HepG2 (cell line): Measurements from ENCODE around the gene NDUFS7. TPM values are rescaled to one million over a fixed set of nuclear protein-coding genes. Genes with fewer than 3 reads are reported as not detected.

Source experiments
- ATAC-seq: fragments of 200-7000 bp; cut with Tn5 transposase; 3 replicates; pipeline ENCODE4 v1.9.1; 2020; ENCODE audit warnings: mild to moderate bottlenecking, moderate library complexity
- BruUV-seq: library from RNA; stranded (reverse); fragments of 400-500 nt; replicated peaks from 2 replicates; lab custom pipeline; 2021; lab: Mats Ljungman, UMichigan
- CTCF ChIA-PET: fragments of 300-600 bp; formaldehyde crosslinking; extraction: SDS; loops from one replicate; lab custom pipeline; 2021; ENCODE audit warnings: low total read pairs, inconsistent platforms, low intra/inter-chr PET ratio; lab: Yijun Ruan, JAX
- POLR2A ChIA-PET: fragments of 350-600 bp; sonication (Branson Sonifier 250); formaldehyde crosslinking; loops from one replicate; lab custom pipeline; 2020; ENCODE audit warnings: antibody characterized with exemption, inconsistent platforms; lab: Yijun Ruan, JAX
- DNase-seq: peaks from one replicate; pipeline ENCODE4 v3.0.0-alpha.2; 2015; ENCODE audit warnings: low spot score
- FAIRE-seq: peaks from 3 replicates; lab custom pipeline; 2011; peaks lifted over from hg19 to GRCh38; lab: Jason Lieb, UNC
- H2AFZ ChIP-seq: one replicate; pipeline ENCODE4 v1.6.1; 2011; ENCODE audit warnings: low read length, inconsistent platforms
- H3K27ac ChIP-seq: fragments of 300-600 bp; 3 replicates; pipeline ENCODE4 v1.8.0; 2011; ENCODE audit warnings: mixed run types, mild to moderate bottlenecking, mixed read lengths, low read length, inconsistent platforms; ENCODE audit not compliant: insufficient read depth; ENCODE audit errors: extremely low read length
- H3K27me3 ChIP-seq, 2 experiments: fragments of 200-600 bp in 1 of 2; 2 replicates in 1 of 2; 3 replicates in 1 of 2; pipeline versions ENCODE4 v1.6.0 to v1.8.0; 2011; ENCODE audit warnings: low read length in 2 of 2, mild to moderate bottlenecking in 2 of 2, moderate library complexity in 2 of 2, inconsistent platforms in 1 of 2; ENCODE audit not compliant: insufficient read depth in 2 of 2, control insufficient read depth in 1 of 2
- H3K36me3 ChIP-seq, 2 experiments: fragments of 200-600 bp in 1 of 2; replicated peaks in 1 of 2; 2 replicates in 1 of 2; 3 replicates in 1 of 2; pipeline versions ENCODE4 v1.5.1 to v1.8.0; 2011; ENCODE audit warnings: low read length in 2 of 2, inconsistent platforms in 1 of 2; ENCODE audit not compliant: insufficient read depth in 2 of 2, control insufficient read depth in 1 of 2
- H3K4me1 ChIP-seq: 2 replicates; pipeline ENCODE4 v1.5.1; 2012; ENCODE audit warnings: low read length, inconsistent platforms; ENCODE audit not compliant: insufficient read depth
- H3K4me2 ChIP-seq: 2 replicates; pipeline ENCODE4 v1.6.0; 2011; ENCODE audit warnings: low read depth, low read length, inconsistent platforms
- H3K4me3 ChIP-seq, 3 experiments: fragments of 200-600 bp in 1 of 3; sonication (generic), shearing (Covaris generic) in 1 of 3; replicated peaks in 1 of 3; 2 replicates each; pipeline ENCODE4 v1.5.1; 2011 to 2016; ENCODE audit warnings: low read length in 3 of 3, inconsistent platforms in 2 of 3, low read depth in 2 of 3, mild to moderate bottlenecking in 2 of 3, control low read depth in 1 of 3, mixed read lengths in 1 of 3; ENCODE audit not compliant: insufficient read depth in 1 of 3
- H3K79me2 ChIP-seq: one replicate; pipeline ENCODE4 v1.6.1; 2011; ENCODE audit warnings: low read length, inconsistent platforms; ENCODE audit not compliant: insufficient read depth
- H3K9ac ChIP-seq: 2 replicates; pipeline ENCODE4 v1.6.0; 2011; ENCODE audit warnings: mild to moderate bottlenecking, low read depth, low read length, inconsistent platforms; ENCODE audit not compliant: insufficient read depth
- H3K9me3 ChIP-seq: 2 replicates; pipeline ENCODE4 v1.5.1; 2012; ENCODE audit warnings: mild to moderate bottlenecking, low read length
- H4K20me1 ChIP-seq: 2 replicates; pipeline ENCODE4 v1.6.0; 2011; ENCODE audit warnings: inconsistent platforms, mild to moderate bottlenecking, low read length, moderate library complexity; ENCODE audit not compliant: insufficient read depth
- AGO2 ChIP-seq: fragments of 200-400 bp; formaldehyde crosslinking; optimal IDR thresholded peaks from 2 replicates; pipeline ENCODE3; 2017; ENCODE audit warnings: mild to moderate bottlenecking, low read depth, low read length, moderate library complexity
- AKAP8 ChIP-seq: sonication (generic); formaldehyde crosslinking; IDR thresholded peaks from 2 replicates; pipeline ENCODE4 v1.5.1; 2020; ENCODE audit warnings: mild to moderate bottlenecking, missing genetic modification reagents
- KLF16 ChIP-seq, 2 experiments: sonication (generic) in 1 of 2; formaldehyde crosslinking in 1 of 2; IDR thresholded peaks; 2 replicates each; pipeline versions ENCODE4 v1.6.1 to v1.8.0; 2016 to 2023; ENCODE audit warnings: missing genetic modification reagents in 2 of 2, missing compliant biosample characterization in 1 of 2
- MAFG ChIP-seq: sonication (generic); formaldehyde crosslinking; IDR thresholded peaks from 2 replicates; pipeline ENCODE4 v1.5.1; 2020; ENCODE audit warnings: mild to moderate bottlenecking, missing genetic modification reagents
- MAZ ChIP-seq, 2 experiments: sonication (generic) in 1 of 2; formaldehyde crosslinking in 1 of 2; IDR thresholded peaks; 2 replicates each; pipeline versions ENCODE4 v1.5.0 to v1.6.1; 2012 to 2020; ENCODE audit warnings: low read depth in 2 of 2, mild to moderate bottlenecking in 2 of 2, borderline replicate concordance in 1 of 2, improper control_type of control experiment in 1 of 2, low read length in 1 of 2, missing genetic modification reagents in 1 of 2, moderate library complexity in 1 of 2
- MED8 ChIP-seq: sonication (generic); formaldehyde crosslinking; IDR thresholded peaks from 2 replicates; pipeline ENCODE4 v1.8.1; 2023; ENCODE audit warnings: mild to moderate bottlenecking, missing genetic modification reagents; ENCODE audit not compliant: insufficient replicate concordance
- MXD3 ChIP-seq: IDR thresholded peaks from 2 replicates; pipeline ENCODE4 v1.6.1; 2016; ENCODE audit warnings: mild to moderate bottlenecking, missing biosample characterization, missing genetic modification reagents
- NFYC ChIP-seq: IDR thresholded peaks from 2 replicates; pipeline ENCODE4 v1.6.1; 2016; ENCODE audit warnings: missing genetic modification reagents, missing compliant biosample characterization
- RBFOX2 ChIP-seq: fragments of 200-400 bp; formaldehyde crosslinking; IDR thresholded peaks from 2 replicates; pipeline ENCODE4 v1.6.1; 2017; ENCODE audit warnings: low read depth, mild to moderate bottlenecking, low read length
- SIN3A ChIP-seq: IDR thresholded peaks from 2 replicates; pipeline ENCODE4 v1.6.1; 2011; ENCODE audit warnings: low read depth, mild to moderate bottlenecking, control low read depth, low read length, borderline replicate concordance
- ZBTB33 ChIP-seq: sonication (generic); formaldehyde crosslinking; IDR thresholded peaks from 2 replicates; pipeline ENCODE4 v1.4.0; 2020; ENCODE audit warnings: missing genetic modification reagents
- ZFP1 ChIP-seq: IDR thresholded peaks from 2 replicates; pipeline ENCODE4 v1.6.1; 2016
- ZNF44 ChIP-seq: sonication (generic); formaldehyde crosslinking; IDR thresholded peaks from 2 replicates; pipeline ENCODE4 v1.5.1; 2020; ENCODE audit warnings: mild to moderate bottlenecking, missing genetic modification reagents
- ZSCAN21 ChIP-seq: sonication (generic); formaldehyde crosslinking; IDR thresholded peaks from 2 replicates; pipeline ENCODE4 v1.8.0; 2022; ENCODE audit warnings: mild to moderate bottlenecking, missing genetic modification reagents, moderate library complexity, borderline replicate concordance
- WGBS: methylation state at CpG from one replicate; pipeline ENCODE4 v1.1.6; 2017; ENCODE audit warnings: low lambda C conversion rate; 5-methylcytosine and 5-hydroxymethylcytosine counted together
- in situ Hi-C: cut with HindIII; loops from 2 replicates; pipeline ENCODE4 v1.10.0; 2017; ENCODE audit warnings: low pct_unique_long_range_greater_than_20kb; ENCODE audit not compliant: extremely low pct_ligation_motif_present
- intact Hi-C: fragments of 100-400 bp; cut with micrococcal nuclease; formaldehyde crosslinking; loops from one replicate; pipeline ENCODE4 v1.10.0; 2022; ENCODE audit not compliant: unreplicated experiment
- polyA plus RNA-seq, 8 experiments: library from polyadenylated mRNA; depleted of rRNA in 3 of 8; stranded (reverse) in 7 of 8; unstranded in 1 of 8; fragments of >200 nt; fragmentation: Illumina TruSeq in 4 of 8; extraction: Trizol in 4 of 8; gene quantifications; 2 replicates each; pipeline versions ENCODE4 v1.2.1 to v1.2.3, GENCODE V29; 2011 to 2016; ENCODE audit warnings: low read depth in 4 of 8, missing spikeins in 1 of 8, mixed read lengths in 1 of 8; ENCODE audit not compliant: insufficient read depth in 1 of 8
- total RNA-seq, 5 experiments: library from RNA; depleted of rRNA; stranded (reverse); fragments of >200 nt; fragmentation: Illumina TruSeq; extraction: Trizol; gene quantifications; 2 replicates each; pipeline ENCODE4 v1.2.3, GENCODE V29; 2016; ENCODE audit warnings: low read depth in 1 of 5
- TF ChIP-seq, protein P1 (sequence below): sonication (generic); formaldehyde crosslinking; IDR thresholded peaks from 2 replicates; pipeline ENCODE4 v1.5.1; 2020; ENCODE audit warnings: mild to moderate bottlenecking, moderate library complexity, missing genetic modification reagents
- TF ChIP-seq, protein P2 (sequence below): sonication (generic); formaldehyde crosslinking; IDR thresholded peaks from 2 replicates; pipeline ENCODE4 v1.4.0; 2020; ENCODE audit warnings: mild to moderate bottlenecking, missing genetic modification reagents
- TF ChIP-seq, protein P3 (sequence below): sonication (generic); formaldehyde crosslinking; IDR thresholded peaks from 2 replicates; pipeline ENCODE4 v1.4.0; 2020; ENCODE audit warnings: mild to moderate bottlenecking, missing genetic modification reagents

The NDUFS7 gene
- total and polyA plus RNA-seq, 2 of the 13 experiments (the other 11 are each of a cell fraction or from before 2014, with no cell fraction given): 34.3 to 66.9 TPM

DNA sequence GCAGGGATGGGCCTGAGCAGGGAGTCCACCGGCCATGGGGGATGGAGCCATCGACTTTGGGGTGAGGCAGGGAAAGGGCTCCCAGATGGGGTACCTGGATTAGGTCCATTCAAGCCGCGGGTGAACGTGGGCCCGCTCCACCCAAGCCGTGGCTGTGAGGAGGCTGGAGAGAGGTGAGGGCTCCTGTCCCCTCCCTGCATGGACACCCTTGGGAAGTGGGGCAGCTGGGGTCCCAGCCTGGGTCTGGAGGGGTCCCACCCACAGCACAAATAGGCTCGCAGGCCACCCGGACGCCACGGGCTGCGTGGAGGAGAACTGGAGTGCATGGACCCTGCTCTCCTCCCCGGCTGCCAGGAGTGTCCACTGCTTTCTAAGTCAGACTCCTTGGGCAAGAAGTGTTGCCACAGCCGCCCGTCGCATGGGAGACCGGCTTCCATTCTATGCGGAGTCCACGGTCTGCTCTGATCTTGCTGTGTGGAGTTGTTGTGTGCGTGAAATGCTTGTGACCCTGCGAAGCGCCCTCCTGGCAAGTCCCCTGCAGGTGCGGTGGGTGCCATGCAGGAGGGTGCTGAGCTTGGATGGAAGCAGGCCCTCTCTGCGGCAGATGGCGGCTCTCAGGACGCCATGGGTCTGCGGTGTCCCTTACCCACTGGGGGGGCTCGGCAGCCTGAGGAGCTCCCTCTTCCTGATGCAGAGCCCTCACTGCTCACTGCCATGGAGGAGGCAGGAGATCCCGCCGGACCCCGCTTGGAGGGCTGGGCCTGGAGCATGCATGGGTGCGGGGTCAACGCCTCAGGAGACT lies 25.7 kb downstream of the NDUFS7 start:
- in situ Hi-C loops (no loop called here), intact Hi-C loops (no loop called here)
- Histone ChIP-seq H3K27ac (peak overlapping the region; percentile 91), H3K9me3 (no peaks in the 10 kb centered on the region), H3K36me3 (peaks cover 5 to 25% of the 10 kb centered on the region in 2 experiments; a peak in 4 of 5 replicates), H3K9ac (peak overlapping the region; percentile 96), H3K4me2 (peak overlapping the region; percentile 99), H3K27me3 (no peaks in the 10 kb centered on the region; a peak in 2 of 5 replicates), H2AFZ (no peak overlapping the region), H4K20me1 (peaks cover 58% of the 10 kb centered on the region), H3K79me2 (peaks cover 64% of the 10 kb centered on the region), H3K4me1 (peaks cover 60% of the 10 kb centered on the region), H3K4me3 (peak overlapping the region; percentile 88 to 95 (median 90))
- ChIA-PET CTCF (no interaction called here), POLR2A (interaction anchor here (0.5 to 1.3 kb wide), 5 partner anchors 15 to 141 kb away, joined by 3 to 5 read pairs (median 4); partner anchors contain the start of gene CIRBP)
- DNase-seq (no peak), ATAC-seq (peak; percentile 5; the same call in 2 of the 3 replicates), FAIRE-seq (no peak)
- WGBS: 50% methylated on average over 10 of the region's 33 CpGs
- BruUV-seq: no TSS peak
- TF ChIP-seq ZBTB33: peak; percentile 78
- peak; percentile 39 for TF ChIP-seq MED8
- no peak for TF ChIP-seq NFYC (CRISPR knock-in tag)
- TF ChIP-seq, protein P1, sequence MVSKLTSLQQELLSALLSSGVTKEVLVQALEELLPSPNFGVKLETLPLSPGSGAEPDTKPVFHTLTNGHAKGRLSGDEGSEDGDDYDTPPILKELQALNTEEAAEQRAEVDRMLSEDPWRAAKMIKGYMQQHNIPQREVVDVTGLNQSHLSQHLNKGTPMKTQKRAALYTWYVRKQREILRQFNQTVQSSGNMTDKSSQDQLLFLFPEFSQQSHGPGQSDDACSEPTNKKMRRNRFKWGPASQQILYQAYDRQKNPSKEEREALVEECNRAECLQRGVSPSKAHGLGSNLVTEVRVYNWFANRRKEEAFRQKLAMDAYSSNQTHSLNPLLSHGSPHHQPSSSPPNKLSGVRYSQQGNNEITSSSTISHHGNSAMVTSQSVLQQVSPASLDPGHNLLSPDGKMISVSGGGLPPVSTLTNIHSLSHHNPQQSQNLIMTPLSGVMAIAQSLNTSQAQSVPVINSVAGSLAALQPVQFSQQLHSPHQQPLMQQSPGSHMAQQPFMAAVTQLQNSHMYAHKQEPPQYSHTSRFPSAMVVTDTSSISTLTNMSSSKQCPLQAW: 0 out of 2 replicates have a peak, but pooled peaks have one; percentile 11
- TF ChIP-seq, protein P2, sequence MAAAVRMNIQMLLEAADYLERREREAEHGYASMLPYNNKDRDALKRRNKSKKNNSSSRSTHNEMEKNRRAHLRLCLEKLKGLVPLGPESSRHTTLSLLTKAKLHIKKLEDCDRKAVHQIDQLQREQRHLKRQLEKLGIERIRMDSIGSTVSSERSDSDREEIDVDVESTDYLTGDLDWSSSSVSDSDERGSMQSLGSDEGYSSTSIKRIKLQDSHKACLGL: peak; percentile 59; the same call in 1 of the 2 replicates
- peak; percentile 47; the same call in 1 of the 2 replicates for TF ChIP-seq ZSCAN21 (CRISPR knock-in tag)
- TF ChIP-seq ZNF44 (CRISPR knock-in tag): 0 out of 2 replicates have a peak, but pooled peaks have one; percentile 1
- TF ChIP-seq ZFP1 (CRISPR knock-in tag): no peak
- TF ChIP-seq SIN3A: 0 out of 2 replicates have a peak, but pooled peaks have one; percentile 6
- peak; percentile 64; the same call in 1 of the 2 replicates for TF ChIP-seq AKAP8
- TF ChIP-seq KLF16 (CRISPR knock-in tag; IDR thresholded peaks at IDR 0.05): no peak
- peak; percentile 80 for TF ChIP-seq AGO2
- TF ChIP-seq MAZ (IDR thresholded peaks at IDR 0.05; ENCODE audit: borderline replicate concordance, low read depth, low read length): no peak
- 0 out of 2 replicates have a peak, but pooled peaks have one; percentile 34 for TF ChIP-seq MAZ (CRISPR knock-in tag; IDR thresholded peaks at IDR 0.05; ENCODE audit: low read depth)
- 0 out of 2 replicates have a peak, but pooled peaks have one; percentile 41 for TF ChIP-seq MXD3
- TF ChIP-seq RBFOX2: 0 out of 2 replicates have a peak, but pooled peaks have one; percentile 43
- TF ChIP-seq, protein P3, sequence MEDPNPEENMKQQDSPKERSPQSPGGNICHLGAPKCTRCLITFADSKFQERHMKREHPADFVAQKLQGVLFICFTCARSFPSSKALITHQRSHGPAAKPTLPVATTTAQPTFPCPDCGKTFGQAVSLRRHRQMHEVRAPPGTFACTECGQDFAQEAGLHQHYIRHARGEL (CRISPR knock-in tag): 0 out of 2 replicates have a peak, but pooled peaks have one; percentile 49
- TF ChIP-seq MAFG (CRISPR knock-in tag): no peak
